H1 (cell line): ENCODE measurements around the gene CAMKK1. TPM values are rescaled to one million over a fixed set of nuclear protein-coding genes. Genes with fewer than 3 reads are reported as not detected.

Source experiments
- KDM1A ChIP-seq: fragments of 200-600, 300-600 bp; sonication (generic); IDR thresholded peaks from 2 replicates; pipeline ENCODE4 v1.7.1; 2016; ENCODE audit warnings: mild to moderate bottlenecking, low read length, borderline replicate concordance
- polyA plus RNA-seq, 7 experiments: library from polyadenylated mRNA; depleted of rRNA in 3 of 7; stranded (reverse) in 5 of 7; unstranded in 2 of 7; fragments of >200 nt in 5 of 7; fragments of 200-250 nt in 2 of 7; gene quantifications; 1 replicate in 5 of 7; 2 replicates in 1 of 7; 4 replicates in 1 of 7; pipeline versions ENCODE4 v1.2.1 to v1.2.3, GENCODE V29; 2011 to 2013; ENCODE audit warnings: missing spikeins in 2 of 7, mixed read lengths in 2 of 7
- total RNA-seq: library from RNA; stranded (reverse); fragmentation: NEBNext Ultra II Directional; extraction: Animal tissue kit (Norgen Biotek cat#: 25700); gene quantifications from 2 replicates; pipeline ENCODE4 v1.2.1, GENCODE V29; 2021

The CAMKK1 gene
- total and polyA plus RNA-seq, 2 of the 8 experiments (the other 6 are each of a cell fraction or from before 2014, with no cell fraction given), result 7.1 to 7.6 TPM

DNA sequence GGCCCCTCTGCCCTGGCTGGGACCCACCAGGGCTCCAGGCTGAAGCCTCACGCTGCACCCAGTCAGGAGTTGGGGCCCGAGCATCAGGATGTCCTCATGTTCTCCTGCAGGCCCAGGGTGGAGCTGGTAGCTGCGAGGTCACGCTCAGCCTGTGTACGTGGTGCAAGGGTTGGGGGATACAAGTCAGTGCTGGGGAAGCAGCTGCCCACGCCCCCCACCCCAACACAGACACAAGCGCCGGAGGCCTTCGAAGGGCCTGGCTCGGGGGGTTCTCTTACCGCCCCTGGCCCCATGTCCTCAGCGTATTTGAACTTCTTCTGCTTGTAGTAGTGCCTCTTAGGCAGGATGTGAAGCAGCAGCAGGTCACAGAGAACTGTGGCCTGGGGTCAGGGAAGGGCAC is 4.9 kb upstream of the CAMKK1 start (continued):
- no peak for TF ChIP-seq KDM1A
